DOHH2 (cell line): Measurements from ENCODE around the gene LCK.

Experiments used
- CTCF ChIP-seq: fragments of 200-600 bp; sonication (generic); IDR thresholded peaks from one replicate; pipeline ENCODE4 v1.5.1; 2014; ENCODE audit warnings: antibody characterized with exemption, mild to moderate bottlenecking, low read depth, low read length; ENCODE audit not compliant: poor library complexity, severe bottlenecking
- EZH2phosphoT487 ChIP-seq: fragments of 200-600 bp; sonication (generic); IDR thresholded peaks from 2 replicates; pipeline ENCODE4 v1.6.1; 2017; ENCODE audit warnings: borderline replicate concordance, mild to moderate bottlenecking, antibody characterized with exemption, low read length, moderate library complexity, mixed read lengths

GRCh38 chr1:32220746-32221580 lies 30.1 kb upstream of the LCK start:
- TF ChIP-seq CTCF (no peak), EZH2phosphoT487 (no peak)
